Measurements from ENCODE around the gene ATG4B. TPM values are rescaled to one million over a fixed set of nuclear protein-coding genes. Genes with fewer than 3 reads are reported as not detected.

The ATG4B gene
- polyA plus RNA-seq, 1 experiment: 122 TPM

- CTCF ChIA-PET: interaction anchor here (1.0 kb wide), 1 partner anchor 58 kb away, joined by 4 read pairs; no protein-coding TSS in a partner anchor
- Histone ChIP-seq H3K4me3 (ENCODE audit: low read depth, low read length) (no peak overlapping the region), H3K36me3 (ENCODE audit: control insufficient read depth, insufficient read depth, low read length) (peaks cover 5% of the 10 kb centered on the region), H3K27me3 (ENCODE audit: control insufficient read depth, insufficient read depth, low read length) (no peaks in the 10 kb centered on the region)
- TF ChIP-seq CTCF (IDR thresholded peaks at IDR 0.05; ENCODE audit: insufficient read depth, low read depth, low read length): peak; percentile 50
- DNase-seq (ENCODE audit: low read depth): no peak
- POLR2A ChIA-PET: interaction anchor here (0.7 kb wide), 1 partner anchor 204 kb away, joined by 7 read pairs; no protein-coding TSS in a partner anchor
Observed at GRCh38 chr2:241595600-241596140, 41.8 kb upstream of the ATG4B start.

DNA sequence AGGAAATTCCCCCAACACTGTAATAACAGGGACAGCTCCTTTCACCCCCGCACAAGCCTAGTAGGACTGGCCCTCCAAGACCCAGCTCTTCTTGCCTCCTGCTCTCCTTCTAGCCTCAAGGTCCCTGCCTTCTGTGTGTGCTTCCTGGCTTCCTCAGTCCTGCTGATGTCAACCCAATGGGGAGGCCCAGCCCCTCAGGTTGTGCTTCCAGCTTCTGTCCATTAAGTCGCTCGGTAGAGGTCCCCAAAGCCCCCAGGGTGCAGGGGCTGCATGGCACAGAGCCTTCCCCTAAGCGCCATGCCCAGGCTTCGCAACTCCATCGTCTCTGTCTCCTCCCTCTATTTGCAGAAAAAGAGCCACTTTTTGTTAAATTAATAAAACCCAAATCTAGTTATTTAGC lies 39.9 kb upstream of the ATG4B start:
- Histone ChIP-seq H3K4me3 (ENCODE audit: low read depth, low read length) (no peak overlapping the region), H3K36me3 (ENCODE audit: control insufficient read depth, insufficient read depth, low read length) (peaks cover 12% of the 10 kb centered on the region), H3K27me3 (ENCODE audit: control insufficient read depth, insufficient read depth, low read length) (no peaks in the 10 kb centered on the region)
- ChIA-PET CTCF (no interaction called here), POLR2A (no interaction called here)
- DNase-seq (ENCODE audit: low read depth): no peak
- TF ChIP-seq CTCF (IDR thresholded peaks at IDR 0.05; ENCODE audit: insufficient read depth, low read depth, low read length): no peak

GRCh38 chr2:241598061-241598460 lies 39.4 kb upstream of the ATG4B start:
- no peak for DNase-seq (ENCODE audit: low read depth)
- TF ChIP-seq CTCF (IDR thresholded peaks at IDR 0.05; ENCODE audit: insufficient read depth, low read depth, low read length): no peak
- H3K36me3 ChIP-seq (ENCODE audit: control insufficient read depth, insufficient read depth, low read length): peaks cover 17% of the 10 kb centered on the region
- ChIA-PET POLR2A (no interaction called here), CTCF (interaction anchor here (0.5 to 1.2 kb wide), 2 partner anchors 8 to 118 kb away, joined by 3 read pairs; no protein-coding TSS in a partner anchor)
- H3K4me3 ChIP-seq (ENCODE audit: low read depth, low read length): no peak overlapping the region
- no peaks in the 10 kb centered on the region for H3K27me3 ChIP-seq (ENCODE audit: control insufficient read depth, insufficient read depth, low read length)

DNA sequence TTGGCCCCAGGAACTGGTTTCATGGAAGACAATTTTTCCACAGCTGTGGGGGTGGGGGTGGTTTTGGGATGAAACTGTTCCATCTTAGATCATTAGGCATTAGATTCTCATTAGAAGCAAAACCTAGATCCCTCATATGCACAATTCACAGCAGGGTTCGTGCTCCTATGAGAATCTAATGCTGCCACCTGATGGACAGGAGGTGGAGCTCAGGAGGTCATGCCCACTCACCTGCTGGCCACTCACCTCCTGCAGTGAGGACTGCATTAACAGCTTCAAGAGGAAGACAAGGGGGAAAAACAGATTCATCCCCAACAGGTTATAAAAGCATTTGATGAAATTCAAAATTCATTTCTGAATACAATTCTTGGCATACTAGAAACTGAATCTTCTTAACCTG lies 39.0 kb upstream of the ATG4B start:
- Histone ChIP-seq H3K27me3 (ENCODE audit: control insufficient read depth, insufficient read depth, low read length) (no peaks in the 10 kb centered on the region), H3K4me3 (ENCODE audit: low read depth, low read length) (no peak overlapping the region), H3K36me3 (ENCODE audit: control insufficient read depth, insufficient read depth, low read length) (peaks cover 16% of the 10 kb centered on the region)
- no peak for DNase-seq (ENCODE audit: low read depth)
- CTCF ChIA-PET: interaction anchor here (0.5 to 1.2 kb wide), 2 partner anchors 8 to 118 kb away, joined by 3 read pairs; no protein-coding TSS in a partner anchor
- POLR2A ChIA-PET: no interaction called here
- TF ChIP-seq CTCF (IDR thresholded peaks at IDR 0.05; ENCODE audit: insufficient read depth, low read depth, low read length): no peak; the same call in 1 of the 2 replicates

- DNase-seq (ENCODE audit: low read depth): no peak
- H3K27me3 ChIP-seq (ENCODE audit: control insufficient read depth, insufficient read depth, low read length): no peaks in the 10 kb centered on the region
- H3K4me3 ChIP-seq (ENCODE audit: low read depth, low read length): no peak overlapping the region
- H3K36me3 ChIP-seq (ENCODE audit: control insufficient read depth, insufficient read depth, low read length): peaks cover 16% of the 10 kb centered on the region
- ChIA-PET POLR2A (no interaction called here), CTCF (no interaction called here)
- TF ChIP-seq CTCF (IDR thresholded peaks at IDR 0.05; ENCODE audit: insufficient read depth, low read depth, low read length): no peak
Observed at GRCh38 chr2:241599615-241600014, 37.9 kb upstream of the ATG4B start.
